ENCODE results near the gene TPCN2. TPM values are rescaled to one million over a fixed set of nuclear protein-coding genes. Genes with fewer than 3 reads are reported as not detected.

The TPCN2 gene
- total and polyA plus RNA-seq, 4 donors: 6.4 to 20.8 (median 12.1) TPM

DNA sequence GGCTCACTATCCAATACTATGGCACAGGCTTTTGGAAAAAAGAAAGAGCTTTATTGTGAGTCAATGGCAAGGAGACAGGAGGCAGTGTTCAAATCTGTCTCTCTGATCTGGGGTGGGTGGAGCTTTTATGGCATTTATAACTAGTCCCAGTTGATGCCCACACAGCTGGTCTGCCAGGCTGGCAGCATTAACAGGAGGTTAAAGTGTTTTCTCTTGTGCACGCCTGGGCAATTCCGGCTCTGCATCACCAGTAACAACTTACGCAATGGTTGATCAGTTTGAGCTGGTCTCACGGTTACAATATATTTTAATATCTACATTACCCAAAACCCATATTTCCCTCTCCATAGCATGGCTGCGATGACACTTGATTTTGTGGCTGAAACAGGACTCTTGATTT is 91.9 kb downstream of the TPCN2 start (continued):
- TF ChIP-seq, protein P1, sequence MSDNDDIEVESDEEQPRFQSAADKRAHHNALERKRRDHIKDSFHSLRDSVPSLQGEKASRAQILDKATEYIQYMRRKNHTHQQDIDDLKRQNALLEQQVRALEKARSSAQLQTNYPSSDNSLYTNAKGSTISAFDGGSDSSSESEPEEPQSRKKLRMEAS (IDR thresholded peaks at IDR 0.05): no peak
- TF ChIP-seq RAD21 (IDR thresholded peaks at IDR 0.05) (no peak), NR2F2 (IDR thresholded peaks at IDR 0.05) (no peak), EGR1 (IDR thresholded peaks at IDR 0.05; ENCODE audit: low read depth in 2 of 2) (no peak), YY1 (IDR thresholded peaks at IDR 0.05) (no peak), GABPA (IDR thresholded peaks at IDR 0.05 in 1 of 2, conservative IDR thresholded peaks at IDR 0.05 in 1 of 2) (no peak), FOXA1 (IDR thresholded peaks at IDR 0.05) (no peak), FOXA2 (IDR thresholded peaks at IDR 0.05) (no peak)
- TF ChIP-seq, protein P2, sequence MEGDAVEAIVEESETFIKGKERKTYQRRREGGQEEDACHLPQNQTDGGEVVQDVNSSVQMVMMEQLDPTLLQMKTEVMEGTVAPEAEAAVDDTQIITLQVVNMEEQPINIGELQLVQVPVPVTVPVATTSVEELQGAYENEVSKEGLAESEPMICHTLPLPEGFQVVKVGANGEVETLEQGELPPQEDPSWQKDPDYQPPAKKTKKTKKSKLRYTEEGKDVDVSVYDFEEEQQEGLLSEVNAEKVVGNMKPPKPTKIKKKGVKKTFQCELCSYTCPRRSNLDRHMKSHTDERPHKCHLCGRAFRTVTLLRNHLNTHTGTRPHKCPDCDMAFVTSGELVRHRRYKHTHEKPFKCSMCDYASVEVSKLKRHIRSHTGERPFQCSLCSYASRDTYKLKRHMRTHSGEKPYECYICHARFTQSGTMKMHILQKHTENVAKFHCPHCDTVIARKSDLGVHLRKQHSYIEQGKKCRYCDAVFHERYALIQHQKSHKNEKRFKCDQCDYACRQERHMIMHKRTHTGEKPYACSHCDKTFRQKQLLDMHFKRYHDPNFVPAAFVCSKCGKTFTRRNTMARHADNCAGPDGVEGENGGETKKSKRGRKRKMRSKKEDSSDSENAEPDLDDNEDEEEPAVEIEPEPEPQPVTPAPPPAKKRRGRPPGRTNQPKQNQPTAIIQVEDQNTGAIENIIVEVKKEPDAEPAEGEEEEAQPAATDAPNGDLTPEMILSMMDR (IDR thresholded peaks at IDR 0.05; ENCODE audit: low read depth, low read length, missing input control): no peak
- TF ChIP-seq, protein P3, sequence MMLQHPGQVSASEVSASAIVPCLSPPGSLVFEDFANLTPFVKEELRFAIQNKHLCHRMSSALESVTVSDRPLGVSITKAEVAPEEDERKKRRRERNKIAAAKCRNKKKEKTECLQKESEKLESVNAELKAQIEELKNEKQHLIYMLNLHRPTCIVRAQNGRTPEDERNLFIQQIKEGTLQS (IDR thresholded peaks at IDR 0.05): no peak

DNA sequence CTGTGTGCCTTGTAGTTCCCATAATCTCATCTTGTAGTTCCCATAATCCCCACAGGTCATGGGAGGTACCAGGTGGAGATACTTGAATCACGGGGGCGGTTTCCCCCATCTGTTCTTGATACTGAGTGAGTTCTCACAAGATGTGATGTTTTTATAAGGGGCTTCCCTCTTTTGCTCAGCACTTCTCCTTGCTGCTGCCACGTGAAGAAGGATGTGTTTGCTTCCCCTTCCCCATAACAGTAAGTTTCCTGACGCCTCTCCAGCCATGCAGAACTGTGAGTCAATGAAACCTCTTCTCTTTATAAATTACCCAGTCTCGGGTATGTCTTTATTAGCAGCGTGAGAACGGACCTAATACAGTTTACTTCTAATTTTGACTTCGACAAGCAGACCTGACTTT is 93.0 kb downstream of the TPCN2 start:
- Histone ChIP-seq H3K9ac (ENCODE audit: low read depth in 1 of 2, low read length in 2 of 2) (no peak overlapping the region), H3K4me3 (ENCODE audit: low read depth in 1 of 3, low read length in 3 of 3) (no peak overlapping the region), H3K4me1 (ENCODE audit: control insufficient read depth in 4 of 4, insufficient read depth in 4 of 4, low read length in 3 of 4) (no peaks in the 10 kb centered on the region), H3K36me3 (ENCODE audit: control insufficient read depth in 4 of 4, insufficient read depth in 3 of 4, low read depth in 1 of 4, low read length in 3 of 4) (no peaks in the 10 kb centered on the region), H3K27me3 (ENCODE audit: control insufficient read depth in 4 of 4, insufficient read depth in 4 of 4, low read length in 3 of 4) (no peaks in the 10 kb centered on the region), H3K27ac (ENCODE audit: low read depth in 1 of 2, low read length in 2 of 2) (no peak overlapping the region), H3K9me3 (ENCODE audit: control insufficient read depth in 4 of 4, low read length in 3 of 4) (peaks cover 0 to 7% (median 5%) of the 10 kb centered on the region in 4 donors)
- DNase-seq (ENCODE audit: low spot score): no peak
- no peak for TF ChIP-seq NR2F2 (IDR thresholded peaks at IDR 0.05)
- no peak for TF ChIP-seq SP1 (IDR thresholded peaks at IDR 0.05)
- TF ChIP-seq, protein P2 (IDR thresholded peaks at IDR 0.05; ENCODE audit: low read depth, low read length, missing input control): no peak
- no peak for TF ChIP-seq FOXA2 (IDR thresholded peaks at IDR 0.05)
- TF ChIP-seq, protein P4, sequence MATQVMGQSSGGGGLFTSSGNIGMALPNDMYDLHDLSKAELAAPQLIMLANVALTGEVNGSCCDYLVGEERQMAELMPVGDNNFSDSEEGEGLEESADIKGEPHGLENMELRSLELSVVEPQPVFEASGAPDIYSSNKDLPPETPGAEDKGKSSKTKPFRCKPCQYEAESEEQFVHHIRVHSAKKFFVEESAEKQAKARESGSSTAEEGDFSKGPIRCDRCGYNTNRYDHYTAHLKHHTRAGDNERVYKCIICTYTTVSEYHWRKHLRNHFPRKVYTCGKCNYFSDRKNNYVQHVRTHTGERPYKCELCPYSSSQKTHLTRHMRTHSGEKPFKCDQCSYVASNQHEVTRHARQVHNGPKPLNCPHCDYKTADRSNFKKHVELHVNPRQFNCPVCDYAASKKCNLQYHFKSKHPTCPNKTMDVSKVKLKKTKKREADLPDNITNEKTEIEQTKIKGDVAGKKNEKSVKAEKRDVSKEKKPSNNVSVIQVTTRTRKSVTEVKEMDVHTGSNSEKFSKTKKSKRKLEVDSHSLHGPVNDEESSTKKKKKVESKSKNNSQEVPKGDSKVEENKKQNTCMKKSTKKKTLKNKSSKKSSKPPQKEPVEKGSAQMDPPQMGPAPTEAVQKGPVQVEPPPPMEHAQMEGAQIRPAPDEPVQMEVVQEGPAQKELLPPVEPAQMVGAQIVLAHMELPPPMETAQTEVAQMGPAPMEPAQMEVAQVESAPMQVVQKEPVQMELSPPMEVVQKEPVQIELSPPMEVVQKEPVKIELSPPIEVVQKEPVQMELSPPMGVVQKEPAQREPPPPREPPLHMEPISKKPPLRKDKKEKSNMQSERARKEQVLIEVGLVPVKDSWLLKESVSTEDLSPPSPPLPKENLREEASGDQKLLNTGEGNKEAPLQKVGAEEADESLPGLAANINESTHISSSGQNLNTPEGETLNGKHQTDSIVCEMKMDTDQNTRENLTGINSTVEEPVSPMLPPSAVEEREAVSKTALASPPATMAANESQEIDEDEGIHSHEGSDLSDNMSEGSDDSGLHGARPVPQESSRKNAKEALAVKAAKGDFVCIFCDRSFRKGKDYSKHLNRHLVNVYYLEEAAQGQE (IDR thresholded peaks at IDR 0.05): no peak
- TF ChIP-seq YY1 (IDR thresholded peaks at IDR 0.05): no peak
- WGBS: 77% methylated on average over 8 of the region's 8 CpGs

DNA sequence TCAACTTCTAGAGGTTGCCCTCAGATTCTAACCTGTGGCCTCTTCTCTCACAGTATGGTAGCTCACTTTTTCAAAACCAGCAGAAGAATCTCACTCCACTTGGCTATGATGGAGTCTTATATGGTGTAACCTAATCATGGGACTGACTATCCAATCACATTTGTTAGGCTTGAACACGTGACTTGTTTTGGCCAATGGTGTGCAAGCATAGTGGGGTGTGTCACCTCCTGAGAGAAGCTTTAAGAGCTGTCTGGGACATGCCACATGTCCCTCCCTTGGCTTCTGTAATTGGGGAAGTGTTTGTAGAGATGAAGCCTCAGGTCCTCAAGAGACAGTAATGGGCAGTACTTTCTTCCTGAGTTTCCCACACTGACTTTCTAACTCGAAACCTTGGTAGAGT is 94.2 kb downstream of the TPCN2 start:
- no peak for DNase-seq (ENCODE audit: low spot score)
- WGBS: 95% methylated on average over 2 of the region's 2 CpGs
- H3K36me3 ChIP-seq (ENCODE audit: control insufficient read depth in 4 of 4, insufficient read depth in 3 of 4, low read depth in 1 of 4, low read length in 3 of 4): no peaks in the 10 kb centered on the region
- no peaks in the 10 kb centered on the region for H3K4me1 ChIP-seq (ENCODE audit: control insufficient read depth in 4 of 4, insufficient read depth in 4 of 4, low read length in 3 of 4)
- no peak overlapping the region for H3K9ac ChIP-seq (ENCODE audit: low read depth in 1 of 2, low read length in 2 of 2)
- peaks cover 0 to 8% (median 7%) of the 10 kb centered on the region in 4 donors for H3K9me3 ChIP-seq (ENCODE audit: control insufficient read depth in 4 of 4, low read length in 3 of 4)
- H3K4me3 ChIP-seq (ENCODE audit: low read depth in 1 of 3, low read length in 3 of 3): no peak overlapping the region
- no peaks in the 10 kb centered on the region for H3K27me3 ChIP-seq (ENCODE audit: control insufficient read depth in 4 of 4, insufficient read depth in 4 of 4, low read length in 3 of 4)
- H3K27ac ChIP-seq (ENCODE audit: low read depth in 1 of 2, low read length in 2 of 2): no peak overlapping the region
- TF ChIP-seq, protein P3 (IDR thresholded peaks at IDR 0.05): no peak
- TF ChIP-seq JUND (IDR thresholded peaks at IDR 0.05): no peak
- TF ChIP-seq RXRA (IDR thresholded peaks at IDR 0.05): no peak
- TF ChIP-seq, protein P5, sequence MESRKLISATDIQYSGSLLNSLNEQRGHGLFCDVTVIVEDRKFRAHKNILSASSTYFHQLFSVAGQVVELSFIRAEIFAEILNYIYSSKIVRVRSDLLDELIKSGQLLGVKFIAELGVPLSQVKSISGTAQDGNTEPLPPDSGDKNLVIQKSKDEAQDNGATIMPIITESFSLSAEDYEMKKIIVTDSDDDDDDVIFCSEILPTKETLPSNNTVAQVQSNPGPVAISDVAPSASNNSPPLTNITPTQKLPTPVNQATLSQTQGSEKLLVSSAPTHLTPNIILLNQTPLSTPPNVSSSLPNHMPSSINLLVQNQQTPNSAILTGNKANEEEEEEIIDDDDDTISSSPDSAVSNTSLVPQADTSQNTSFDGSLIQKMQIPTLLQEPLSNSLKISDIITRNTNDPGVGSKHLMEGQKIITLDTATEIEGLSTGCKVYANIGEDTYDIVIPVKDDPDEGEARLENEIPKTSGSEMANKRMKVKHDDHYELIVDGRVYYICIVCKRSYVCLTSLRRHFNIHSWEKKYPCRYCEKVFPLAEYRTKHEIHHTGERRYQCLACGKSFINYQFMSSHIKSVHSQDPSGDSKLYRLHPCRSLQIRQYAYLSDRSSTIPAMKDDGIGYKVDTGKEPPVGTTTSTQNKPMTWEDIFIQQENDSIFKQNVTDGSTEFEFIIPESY (IDR thresholded peaks at IDR 0.05): no peak
- TF ChIP-seq FOXA1 (IDR thresholded peaks at IDR 0.05): no peak
- no peak for TF ChIP-seq GABPA (IDR thresholded peaks at IDR 0.05 in 1 of 2, conservative IDR thresholded peaks at IDR 0.05 in 1 of 2)
- TF ChIP-seq SP1 (IDR thresholded peaks at IDR 0.05): no peak
- TF ChIP-seq, protein P4 (IDR thresholded peaks at IDR 0.05): no peak
